ENCODE results near the gene ARL10.

The ARL10 gene

GRCh38 chr5:176362233-176362490, 3.1 kb upstream of the ARL10 start:
- no peak for DNase-seq (ENCODE audit: low spot score)

GRCh38 chr5:176364765-176365350, 429 bp upstream of the ARL10 start:
- no peak for DNase-seq (ENCODE audit: low spot score)

DNA sequence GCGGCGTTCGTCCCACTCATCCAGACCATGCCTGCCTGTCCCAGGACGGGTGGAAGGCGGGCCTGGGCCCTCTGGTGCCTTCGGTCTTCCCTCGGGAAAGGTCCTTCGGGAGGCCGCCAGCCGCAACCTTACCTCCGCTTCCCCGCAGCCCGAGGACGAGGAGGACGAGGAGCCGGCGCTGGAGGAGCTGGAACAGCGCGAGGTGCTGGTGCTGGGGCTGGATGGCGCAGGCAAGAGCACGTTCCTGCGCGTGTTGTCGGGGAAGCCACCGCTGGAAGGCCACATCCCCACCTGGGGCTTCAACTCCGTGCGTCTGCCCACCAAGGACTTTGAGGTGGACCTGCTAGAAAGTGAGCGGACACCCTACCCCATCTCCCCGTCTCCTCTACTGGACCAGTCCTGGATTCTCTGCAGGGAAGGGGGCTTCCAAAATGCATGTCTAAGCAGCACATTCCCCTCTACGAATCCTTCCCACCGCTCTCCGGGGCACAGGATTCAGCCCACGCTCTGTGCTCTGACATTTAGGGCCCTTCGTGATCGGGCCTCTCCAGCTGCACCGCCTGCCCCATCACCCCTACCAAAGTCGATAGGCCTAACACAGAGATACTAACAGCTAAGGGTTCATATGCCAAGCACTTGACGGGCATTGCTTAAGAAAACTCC, 1.1 kb downstream of the ARL10 start:
- DNase-seq (ENCODE audit: low spot score): no peak

GRCh38 chr5:176368726-176369125, 3.4 kb downstream of the ARL10 start:
- DNase-seq (ENCODE audit: low spot score): no peak

- DNase-seq (ENCODE audit: low spot score): no peak
Observed at GRCh38 chr5:176369934-176370711, 4.8 kb downstream of the ARL10 start.

DNA sequence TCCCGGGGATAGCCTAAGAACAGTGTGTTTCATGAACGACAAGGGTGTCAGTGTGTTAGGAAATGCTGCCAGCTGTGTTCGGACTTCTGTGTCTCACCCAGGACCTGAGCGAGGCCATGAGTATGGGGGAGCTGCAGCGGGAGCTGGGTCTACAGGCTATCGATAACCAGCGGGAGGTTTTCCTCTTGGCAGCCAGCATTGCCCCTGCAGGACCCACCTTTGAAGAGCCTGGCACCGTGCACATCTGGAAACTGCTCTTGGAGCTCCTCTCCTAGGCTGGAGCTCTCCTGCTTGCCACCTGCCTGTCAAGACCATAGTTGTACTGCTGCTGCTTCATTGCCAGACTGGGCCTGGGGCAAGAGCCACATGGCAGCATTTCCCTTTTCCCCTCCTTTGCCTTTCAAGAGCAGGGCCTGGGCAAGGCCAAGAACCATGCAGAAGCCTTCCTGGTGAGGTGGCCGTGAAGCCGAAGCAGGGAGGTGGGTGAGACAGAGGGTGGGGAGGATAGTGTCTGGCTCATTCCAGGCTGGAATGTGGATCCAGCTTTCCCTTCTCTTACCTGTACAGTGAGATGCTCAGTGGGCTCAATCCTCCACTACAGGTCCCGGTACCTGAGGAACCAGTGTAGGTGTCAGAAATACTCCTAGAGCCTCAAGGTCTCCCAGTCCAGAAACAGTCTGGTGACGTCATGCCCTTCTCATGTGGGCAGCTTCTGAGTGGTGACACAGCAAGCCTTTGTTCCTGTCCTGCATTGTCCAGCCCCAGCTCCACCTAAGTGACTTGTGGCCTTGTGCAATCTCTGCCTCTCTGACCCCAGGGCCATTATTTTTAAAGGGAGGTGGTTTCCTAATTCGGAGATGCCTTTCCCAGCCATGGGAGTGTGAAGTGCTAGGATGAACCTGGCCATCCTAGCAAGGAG, 6.6 kb downstream of the ARL10 start:
- DNase-seq (ENCODE audit: low spot score): no peak

- DNase-seq (ENCODE audit: low spot score): peak; percentile 29
Observed at GRCh38 chr5:176373100-176373818, 8.0 kb downstream of the ARL10 start.

DNA sequence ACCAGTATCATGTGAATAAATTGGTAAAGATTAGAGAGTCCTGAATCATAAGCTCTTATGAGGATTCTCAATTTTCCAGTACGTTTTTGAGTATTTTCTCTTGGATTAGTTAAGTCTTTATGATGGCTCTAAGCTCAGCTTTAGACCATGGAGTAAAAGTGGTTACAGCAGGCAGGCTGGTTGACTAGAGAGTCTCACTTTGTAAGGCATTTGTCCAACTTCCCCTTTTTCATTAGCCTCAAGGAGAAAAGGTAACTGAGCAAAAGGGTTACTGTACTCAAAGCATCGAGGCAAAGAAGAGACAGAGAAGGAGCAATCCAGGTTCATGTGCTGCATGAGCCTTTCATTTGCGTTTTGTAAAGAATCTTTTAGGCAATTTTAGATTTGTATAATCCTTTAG, 14.6 kb downstream of the ARL10 start:
- no peak for DNase-seq (ENCODE audit: low spot score)

DNA sequence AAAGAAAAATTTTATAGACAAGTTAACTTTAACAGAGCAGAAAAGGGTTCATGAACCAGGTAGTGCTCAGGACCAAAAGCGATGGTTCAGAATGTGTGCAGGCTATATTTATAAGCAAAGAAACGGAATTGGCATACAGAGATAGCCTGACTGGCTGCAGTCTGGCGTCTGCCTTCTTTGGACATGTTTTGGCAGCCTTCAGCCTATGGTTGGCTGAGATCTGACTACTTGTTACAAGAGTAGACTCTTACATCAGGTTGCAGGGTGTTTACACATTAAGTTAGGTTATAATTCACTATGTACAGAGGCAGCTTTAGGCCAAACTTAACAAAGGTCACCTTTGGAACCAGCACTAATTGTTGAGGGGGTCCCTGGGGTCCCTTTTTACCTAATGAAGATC, 16.1 kb downstream of the ARL10 start:
- DNase-seq (ENCODE audit: low spot score): no peak

DNA sequence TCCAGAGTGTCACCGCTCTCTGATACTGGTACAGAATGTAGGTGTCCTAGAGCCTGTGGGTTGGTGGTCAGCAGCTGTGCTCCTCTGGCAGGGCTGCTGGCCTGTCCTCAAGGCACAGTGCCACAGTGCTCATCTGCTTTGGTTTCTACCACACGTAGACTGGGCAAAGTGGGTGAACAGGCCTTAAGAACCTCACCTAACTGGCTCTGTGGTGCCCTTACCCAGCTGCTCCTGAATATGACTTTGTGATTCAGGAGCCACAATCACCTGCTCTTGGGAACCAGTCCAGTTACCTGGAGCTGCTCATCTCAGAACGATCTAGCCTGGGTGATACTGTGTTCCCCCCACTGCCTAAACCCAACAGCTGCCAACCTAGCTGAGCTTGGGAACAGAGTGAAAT, 16.7 kb downstream of the ARL10 start:
- no peak for DNase-seq (ENCODE audit: low spot score)

GRCh38 chr5:176382721-176383120, 17.4 kb downstream of the ARL10 start:
- no peak for DNase-seq (ENCODE audit: low spot score)

DNA sequence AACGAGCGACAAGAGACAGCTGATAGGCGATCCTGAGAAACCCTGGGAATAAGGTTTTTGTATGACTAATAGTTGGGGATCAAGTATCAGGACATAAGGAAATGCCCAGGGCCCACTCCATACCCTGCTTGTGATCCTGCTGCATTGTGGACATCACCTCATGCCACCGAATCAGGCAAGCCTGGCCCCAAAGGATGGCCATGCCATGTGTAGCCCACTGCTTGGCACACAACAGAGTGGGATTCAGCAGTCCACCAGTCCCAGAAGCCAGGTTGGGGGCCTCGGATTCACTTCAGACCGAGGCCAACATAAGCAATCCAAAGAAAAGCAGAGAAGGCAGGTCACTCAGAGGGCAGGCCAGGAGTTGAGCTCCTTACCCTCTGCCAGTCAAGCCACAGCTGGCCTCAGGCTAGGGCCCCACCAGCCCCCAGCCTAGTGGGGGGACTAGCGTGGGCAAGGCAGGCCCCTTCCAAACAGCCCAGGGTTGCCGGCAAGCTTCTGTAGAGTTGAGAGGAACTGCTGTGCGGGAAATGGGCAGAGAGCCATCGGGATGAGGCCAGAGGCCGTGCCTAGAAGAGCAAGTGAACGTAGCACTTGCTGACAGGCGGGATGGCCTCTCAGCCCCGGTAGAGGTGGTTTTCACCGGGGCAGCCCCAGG, 18.1 kb downstream of the ARL10 start:
- DNase-seq (ENCODE audit: low spot score): no peak

- no peak for DNase-seq (ENCODE audit: low spot score)
Observed at GRCh38 chr5:176383961-176384360, 18.7 kb downstream of the ARL10 start.

- no peak for DNase-seq (ENCODE audit: low spot score)
Observed at GRCh38 chr5:176384366-176384930, 19.2 kb downstream of the ARL10 start.

- DNase-seq (ENCODE audit: low spot score): no peak
Observed at GRCh38 chr5:176384991-176385390, 19.7 kb downstream of the ARL10 start.

DNA sequence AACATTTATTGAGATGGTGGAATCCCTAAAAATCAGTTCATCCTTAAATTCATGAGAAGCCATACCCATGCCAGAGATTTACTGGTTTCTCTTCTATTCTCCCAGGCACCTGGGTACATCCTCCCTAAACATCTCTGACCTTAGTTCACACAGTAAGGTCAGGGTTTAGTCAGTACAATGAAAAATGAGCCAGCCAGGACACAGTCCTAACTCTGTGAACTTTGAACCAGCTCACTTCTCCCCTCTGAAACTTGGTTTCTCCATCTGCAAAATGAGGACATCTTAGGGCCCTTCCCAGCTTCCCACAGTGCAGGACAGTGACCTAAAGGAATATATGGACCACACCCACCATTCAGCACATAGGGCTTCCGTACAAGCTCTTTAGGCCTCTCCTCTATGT, 21.2 kb downstream of the ARL10 start:
- no peak for DNase-seq (ENCODE audit: low spot score)

DNA sequence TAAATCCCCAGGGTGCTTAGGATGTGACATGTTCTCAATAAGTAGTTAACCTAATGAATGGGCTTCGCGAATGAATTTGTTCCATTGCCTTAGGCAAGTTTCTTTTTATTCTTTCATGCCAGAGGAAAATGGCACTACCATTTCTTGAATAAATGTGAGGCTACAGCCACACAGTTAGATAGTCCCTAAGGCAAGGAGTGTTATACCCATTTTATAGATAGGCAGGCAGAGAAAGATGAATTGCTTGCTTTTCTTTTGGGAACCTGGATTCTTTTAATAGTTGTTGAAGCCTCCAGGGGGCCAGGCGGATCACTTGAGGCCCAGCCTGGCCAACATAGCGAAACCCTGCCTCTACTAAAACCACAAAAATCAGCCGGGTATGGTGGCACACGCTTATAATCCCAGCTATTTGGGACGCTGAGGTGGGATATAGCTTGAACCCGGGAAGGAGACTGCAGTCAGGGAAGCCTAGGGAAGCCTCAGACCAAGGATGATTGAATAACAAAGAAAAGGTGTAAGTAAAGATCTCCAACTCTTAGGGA, 22.2 kb downstream of the ARL10 start:
- no peak for DNase-seq (ENCODE audit: low spot score)

GRCh38 chr5:176388003-176388443, 22.7 kb downstream of the ARL10 start:
- peak; percentile 25 for DNase-seq (ENCODE audit: low spot score)

GRCh38 chr5:176388444-176389134, 23.3 kb downstream of the ARL10 start, which contains the start of the genes HIGD2A and NOP16:
TSS of gene HIGD2A (plus strand) at chr5:176388751. CDS start at chr5:176388820, 69 bp downstream.
TSS of gene NOP16 (minus strand) at chr5:176388598. CDS start at chr5:176388539, 59 bp downstream.
- peak; percentile 98 for DNase-seq (ENCODE audit: low spot score)
